ENCODE results near the gene ADAMTS8. TPM values are rescaled to one million over a fixed set of nuclear protein-coding genes. Genes with fewer than 3 reads are reported as not detected.
A peak's percentile ranks its signal among the peaks of the same experiment; 100 is the strongest.

The ADAMTS8 gene
- total RNA-seq, 1 donor from 2014 or later, result 0.96 TPM

- Mint-ChIP-seq H3K27ac (no peak overlapping the region), H3K9me3 (no peaks in the 10 kb centered on the region), H3K27me3 (ENCODE audit: low read depth) (peaks cover 2% of the 10 kb centered on the region), H3K36me3 (peaks cover 2% of the 10 kb centered on the region), H3K4me3 (no peak overlapping the region), H3K4me1 (peaks cover 28% of the 10 kb centered on the region)
- DNase-seq (ENCODE audit: low spot score in 2 of 2, unreplicated experiment in 2 of 2), result no peak
- TF ChIP-seq CTCF (IDR thresholded peaks at IDR 0.05; ENCODE audit: unreplicated experiment), result no peak
These were observed 29.4 kb upstream of the ADAMTS8 start for GRCh38 chr11:130457623-130458409.

- Mint-ChIP-seq H3K36me3 (no peaks in the 10 kb centered on the region), H3K9me3 (no peaks in the 10 kb centered on the region), H3K27me3 (ENCODE audit: low read depth) (peaks cover 11% of the 10 kb centered on the region), H3K4me1 (peaks cover 32% of the 10 kb centered on the region), H3K27ac (peak overlapping the region; percentile 81), H3K4me3 (no peak overlapping the region)
- TF ChIP-seq CTCF (IDR thresholded peaks at IDR 0.05; ENCODE audit: unreplicated experiment), result no peak
- DNase-seq (ENCODE audit: low spot score in 2 of 2, unreplicated experiment in 2 of 2), result no peak
These were observed 27.9 kb upstream of the ADAMTS8 start for GRCh38 chr11:130456286-130456685.

- peaks cover 18% of the 10 kb centered on the region for H3K27me3 Mint-ChIP-seq (ENCODE audit: low read depth)
- DNase-seq (ENCODE audit: low spot score in 2 of 2, unreplicated experiment in 2 of 2), result peak in 1 of 2 experiments; percentile 42
These were observed 27.2 kb upstream of the ADAMTS8 start for GRCh38 chr11:130455483-130456127.

GRCh38 chr11:130454491-130455252 is 26.3 kb upstream of the ADAMTS8 start:
- peak overlapping the region; percentile 81 for H3K27ac Mint-ChIP-seq
- TF ChIP-seq CTCF (IDR thresholded peaks at IDR 0.05; ENCODE audit: unreplicated experiment), result no peak
- H3K36me3 Mint-ChIP-seq, result no peaks in the 10 kb centered on the region
- H3K4me1 Mint-ChIP-seq, result peaks cover 46% of the 10 kb centered on the region
- no peak overlapping the region for H3K4me3 Mint-ChIP-seq
- H3K27me3 Mint-ChIP-seq (ENCODE audit: low read depth), result peaks cover 27% of the 10 kb centered on the region
- no peaks in the 10 kb centered on the region for H3K9me3 Mint-ChIP-seq
- no peak for DNase-seq (ENCODE audit: low spot score in 2 of 2, unreplicated experiment in 2 of 2)

More at GRCh38 chr11:130455483-130456127, 27.2 kb upstream of the ADAMTS8 start:
- Mint-ChIP-seq H3K36me3 (no peaks in the 10 kb centered on the region), H3K9me3 (no peaks in the 10 kb centered on the region), H3K4me1 (peaks cover 38% of the 10 kb centered on the region), H3K4me3 (no peak overlapping the region), H3K27ac (peak overlapping the region; percentile 81)
- no peak for TF ChIP-seq CTCF (IDR thresholded peaks at IDR 0.05; ENCODE audit: unreplicated experiment)

- no peak for TF ChIP-seq CTCF (IDR thresholded peaks at IDR 0.05; ENCODE audit: unreplicated experiment)
- no peak for DNase-seq (ENCODE audit: low spot score in 2 of 2, unreplicated experiment in 2 of 2)
- H3K4me1 Mint-ChIP-seq, result peaks cover 51% of the 10 kb centered on the region
- H3K36me3 Mint-ChIP-seq, result no peaks in the 10 kb centered on the region
- no peaks in the 10 kb centered on the region for H3K9me3 Mint-ChIP-seq
- H3K27ac Mint-ChIP-seq, result no peak overlapping the region
- peaks cover 36% of the 10 kb centered on the region for H3K27me3 Mint-ChIP-seq (ENCODE audit: low read depth)
- no peak overlapping the region for H3K4me3 Mint-ChIP-seq
These were observed 24.5 kb upstream of the ADAMTS8 start for GRCh38 chr11:130452940-130453339.

Data from mesothelial cell of epicardium (in vitro differentiated cells).